OCI-LY1 (cell line): ENCODE data around the gene ANTXRL.

Source experiments
- H2AFZ ChIP-seq: fragments of 200-600 bp; sonication (generic), shearing (Covaris generic); 2 replicates; pipeline ENCODE4 v1.6.0; 2014; ENCODE audit warnings: antibody characterized with exemption, mild to moderate bottlenecking, low read length
- H3F3A ChIP-seq: fragments of 200-600 bp; sonication (generic), shearing (Covaris generic); 2 replicates; pipeline ENCODE4 v1.6.0; 2014; ENCODE audit warnings: mild to moderate bottlenecking, antibody characterized with exemption, low read length, moderate library complexity; ENCODE audit not compliant: insufficient read depth
- H3K27ac ChIP-seq: fragments of 200-600 bp; sonication (generic); 2 replicates; pipeline ENCODE4 v1.5.1; 2014; ENCODE audit warnings: low read length, mixed run types, mild to moderate bottlenecking, low read depth; ENCODE audit not compliant: poor library complexity, severe bottlenecking
- H3K27me3 ChIP-seq: fragments of 200-600 bp; sonication (generic); 2 replicates; pipeline ENCODE4 v1.6.0; 2014; ENCODE audit warnings: antibody characterized with exemption, mild to moderate bottlenecking, low read length, moderate library complexity; ENCODE audit not compliant: insufficient read depth
- H3K36me3 ChIP-seq: fragments of 200-600 bp; sonication (generic); 2 replicates; pipeline ENCODE4 v1.6.1; 2014; ENCODE audit warnings: mild to moderate bottlenecking, antibody characterized with exemption, low read length, moderate library complexity, mixed read lengths; ENCODE audit not compliant: insufficient read depth
- H3K4me1 ChIP-seq: fragments of 200-600 bp; sonication (generic); 2 replicates; pipeline ENCODE4 v1.5.1; 2014; ENCODE audit warnings: mild to moderate bottlenecking, low read length, moderate library complexity; ENCODE audit not compliant: insufficient read depth, severe bottlenecking
- H3K4me2 ChIP-seq: fragments of 200-600 bp; sonication (generic), shearing (Covaris generic); 2 replicates; pipeline ENCODE4 v1.6.1; 2014; ENCODE audit warnings: low read length
- H3K4me3 ChIP-seq: fragments of 200-600 bp; sonication (generic); 2 replicates; pipeline ENCODE4 v1.5.1; 2014; ENCODE audit warnings: low read length, low read depth, mild to moderate bottlenecking, mixed read lengths; ENCODE audit not compliant: poor library complexity, severe bottlenecking
- H3K79me2 ChIP-seq: fragments of 200-600 bp; shearing (Covaris generic); 2 replicates; pipeline ENCODE4 v1.6.1; 2016; ENCODE audit warnings: mixed run types, low read length, mixed read lengths; ENCODE audit not compliant: insufficient read depth
- H3K9ac ChIP-seq: fragments of 200-600 bp; sonication (generic), shearing (Covaris generic); 2 replicates; pipeline ENCODE4 v1.6.1; 2014; ENCODE audit warnings: mild to moderate bottlenecking, low read length, mixed read lengths
- H3K9me2 ChIP-seq: fragments of 200-600 bp; sonication (generic), shearing (Covaris generic); 2 replicates; pipeline ENCODE4 v1.6.1; 2014; ENCODE audit warnings: low read depth, mild to moderate bottlenecking, low read length, mixed read lengths
- H3K9me3 ChIP-seq: fragments of 200-600 bp; shearing (Covaris generic); 2 replicates; pipeline ENCODE4 v1.6.1; 2014; ENCODE audit warnings: low read length, mixed read lengths
- H4K20me1 ChIP-seq: fragments of 200-600 bp; sonication (generic), shearing (Covaris generic); 2 replicates; pipeline ENCODE4 v1.6.0; 2016; ENCODE audit warnings: mild to moderate bottlenecking, low read length; ENCODE audit not compliant: insufficient read depth
- EZH2 ChIP-seq: fragments of 200-600 bp; sonication (generic), shearing (Covaris generic); IDR thresholded peaks from 2 replicates; pipeline ENCODE4 v1.8.0; 2017; ENCODE audit warnings: borderline replicate concordance, mixed run types, mild to moderate bottlenecking, antibody characterized with exemption, low read length, moderate library complexity, mixed read lengths
- TF ChIP-seq, protein P1 (sequence below): fragments of 200-600 bp; sonication (generic), shearing (Covaris generic); IDR thresholded peaks from 2 replicates; pipeline ENCODE4 v1.5.1; 2017; ENCODE audit warnings: mild to moderate bottlenecking, antibody characterized with exemption, low read length, moderate library complexity, mixed read lengths

ANTXRL gene

DNA sequence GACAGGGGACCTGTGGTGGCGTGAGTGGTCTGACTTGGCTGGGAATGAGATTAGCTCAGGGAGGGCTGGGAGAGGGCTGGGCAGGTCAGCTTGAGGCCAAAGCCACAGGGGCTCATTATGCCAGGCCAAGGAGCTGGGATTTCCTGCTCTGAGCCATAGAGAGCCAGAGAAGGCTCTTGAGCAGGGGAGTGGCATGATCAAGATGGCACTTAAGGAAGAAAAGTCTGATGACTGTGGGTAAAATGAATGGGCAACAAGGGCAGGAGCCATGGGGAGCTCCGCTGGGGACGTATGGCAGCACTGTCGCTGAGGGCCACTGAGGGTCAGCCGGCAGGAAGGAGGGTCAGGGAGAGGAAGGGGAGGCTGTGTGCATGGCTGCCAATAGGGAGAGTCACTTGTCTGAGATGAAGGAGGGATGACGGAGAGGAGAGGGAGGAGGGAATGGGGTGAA lies 5.8 kb downstream of the ANTXRL start:
- Histone ChIP-seq H3K36me3 (no peaks in the 10 kb centered on the region), H3K4me3 (no peak overlapping the region), H3K9ac (no peak overlapping the region), H3K27me3 (no peaks in the 10 kb centered on the region; the same call in 1 of the 2 replicates), H3F3A (no peaks in the 10 kb centered on the region), H3K27ac (no peak overlapping the region), H3K4me2 (no peak overlapping the region), H3K9me3 (no peaks in the 10 kb centered on the region), H3K9me2 (no peaks in the 10 kb centered on the region), H4K20me1 (no peaks in the 10 kb centered on the region), H3K79me2 (no peaks in the 10 kb centered on the region), H2AFZ (no peak overlapping the region), H3K4me1 (peaks cover 3% of the 10 kb centered on the region)
- TF ChIP-seq, protein P1, sequence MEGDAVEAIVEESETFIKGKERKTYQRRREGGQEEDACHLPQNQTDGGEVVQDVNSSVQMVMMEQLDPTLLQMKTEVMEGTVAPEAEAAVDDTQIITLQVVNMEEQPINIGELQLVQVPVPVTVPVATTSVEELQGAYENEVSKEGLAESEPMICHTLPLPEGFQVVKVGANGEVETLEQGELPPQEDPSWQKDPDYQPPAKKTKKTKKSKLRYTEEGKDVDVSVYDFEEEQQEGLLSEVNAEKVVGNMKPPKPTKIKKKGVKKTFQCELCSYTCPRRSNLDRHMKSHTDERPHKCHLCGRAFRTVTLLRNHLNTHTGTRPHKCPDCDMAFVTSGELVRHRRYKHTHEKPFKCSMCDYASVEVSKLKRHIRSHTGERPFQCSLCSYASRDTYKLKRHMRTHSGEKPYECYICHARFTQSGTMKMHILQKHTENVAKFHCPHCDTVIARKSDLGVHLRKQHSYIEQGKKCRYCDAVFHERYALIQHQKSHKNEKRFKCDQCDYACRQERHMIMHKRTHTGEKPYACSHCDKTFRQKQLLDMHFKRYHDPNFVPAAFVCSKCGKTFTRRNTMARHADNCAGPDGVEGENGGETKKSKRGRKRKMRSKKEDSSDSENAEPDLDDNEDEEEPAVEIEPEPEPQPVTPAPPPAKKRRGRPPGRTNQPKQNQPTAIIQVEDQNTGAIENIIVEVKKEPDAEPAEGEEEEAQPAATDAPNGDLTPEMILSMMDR, result no peak
- TF ChIP-seq EZH2, result no peak

DNA sequence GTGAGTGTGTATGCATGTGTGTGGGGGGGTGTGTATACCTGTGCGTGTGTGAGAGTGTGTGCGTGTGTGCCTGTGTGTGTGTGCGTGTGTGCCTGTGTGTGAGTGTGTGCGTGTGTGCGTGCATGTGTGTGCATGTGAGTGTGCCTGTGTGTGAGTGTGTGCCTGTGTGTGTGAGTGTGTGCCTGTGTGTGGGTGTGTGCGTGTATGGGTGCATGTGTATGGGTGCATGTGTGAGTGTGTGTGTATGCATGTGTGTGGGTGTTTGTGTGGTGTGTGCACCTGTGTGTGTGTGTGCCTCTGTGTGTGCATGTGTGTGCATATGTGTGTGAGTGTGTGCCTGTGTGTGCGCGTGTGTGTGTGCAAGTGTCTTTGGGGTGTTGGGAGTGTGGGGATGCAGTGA lies 6.4 kb downstream of the ANTXRL start:
- no peak overlapping the region for H3K4me3 ChIP-seq
- no peaks in the 10 kb centered on the region for H3F3A ChIP-seq
- H3K9me3 ChIP-seq, result no peaks in the 10 kb centered on the region
- H3K27ac ChIP-seq, result no peak overlapping the region
- no peaks in the 10 kb centered on the region; the same call in 1 of the 2 replicates for H3K27me3 ChIP-seq
- H4K20me1 ChIP-seq, result no peaks in the 10 kb centered on the region
- no peaks in the 10 kb centered on the region for H3K9me2 ChIP-seq
- H3K4me2 ChIP-seq, result no peak overlapping the region
- H2AFZ ChIP-seq, result no peak overlapping the region
- H3K4me1 ChIP-seq, result peaks cover 3% of the 10 kb centered on the region
- no peak for TF ChIP-seq EZH2
- TF ChIP-seq, protein P1, result no peak
- H3K36me3 ChIP-seq, result no peaks in the 10 kb centered on the region
- H3K9ac ChIP-seq, result no peak overlapping the region
- no peaks in the 10 kb centered on the region for H3K79me2 ChIP-seq

- no peaks in the 10 kb centered on the region for H4K20me1 ChIP-seq
- H3K9me3 ChIP-seq, result no peaks in the 10 kb centered on the region
- H2AFZ ChIP-seq, result no peak overlapping the region
- H3K27ac ChIP-seq, result no peak overlapping the region
- no peaks in the 10 kb centered on the region for H3K79me2 ChIP-seq
- H3F3A ChIP-seq, result no peaks in the 10 kb centered on the region
- H3K4me1 ChIP-seq, result peaks cover 3% of the 10 kb centered on the region
- TF ChIP-seq EZH2, result no peak
- TF ChIP-seq, protein P1, result peak; percentile 33
- no peak overlapping the region for H3K4me2 ChIP-seq
- H3K36me3 ChIP-seq, result no peaks in the 10 kb centered on the region
- H3K4me3 ChIP-seq, result no peak overlapping the region
- H3K9ac ChIP-seq, result no peak overlapping the region
- H3K9me2 ChIP-seq, result no peaks in the 10 kb centered on the region
- H3K27me3 ChIP-seq, result no peaks in the 10 kb centered on the region; the same call in 1 of the 2 replicates
These were observed 7.2 kb downstream of the ANTXRL start for GRCh38 chr10:46293832-46294640.
